SU-DHL-6 (cell line): ENCODE results near the gene IL3.

Experiments used
- H2AFZ ChIP-seq: fragments of 200-600 bp; sonication (generic); 2 replicates; pipeline ENCODE4 v1.6.1; 2014; ENCODE audit warnings: low read depth, mild to moderate bottlenecking, moderate library complexity, mixed read lengths, antibody characterized with exemption, low read length; ENCODE audit not compliant: severe bottlenecking
- H3F3A ChIP-seq: fragments of 200-600 bp; shearing (Covaris generic); 2 replicates; pipeline ENCODE4 v1.6.0; 2016; ENCODE audit warnings: antibody characterized with exemption, mild to moderate bottlenecking; ENCODE audit not compliant: insufficient read depth
- H3K27ac ChIP-seq: fragments of 200-600 bp; sonication (generic); 2 replicates; pipeline ENCODE4 v1.5.1; 2016; ENCODE audit warnings: low read depth, mild to moderate bottlenecking, low read length, moderate library complexity, mixed read lengths
- H3K27me3 ChIP-seq: fragments of 200-600 bp; sonication (generic), shearing (Covaris generic); 2 replicates; pipeline ENCODE4 v1.6.0; 2014; ENCODE audit warnings: mild to moderate bottlenecking, low read length
- H3K36me3 ChIP-seq: fragments of 200-600 bp; sonication (generic); 2 replicates; pipeline ENCODE4 v1.6.1; 2014; ENCODE audit warnings: mild to moderate bottlenecking, low read length, mixed read lengths
- H3K4me2 ChIP-seq: fragments of 300-600, 200-600 bp; shearing (Covaris generic), sonication (generic); 2 replicates; pipeline ENCODE4 v1.6.0; 2014; ENCODE audit warnings: low read length, low read depth, mild to moderate bottlenecking; ENCODE audit not compliant: poor library complexity, severe bottlenecking
- H3K4me3 ChIP-seq: fragments of 200-600 bp; sonication (generic); 2 replicates; pipeline ENCODE4 v1.5.1; 2014; ENCODE audit warnings: antibody characterized with exemption, low read length, mild to moderate bottlenecking, mixed read lengths; ENCODE audit not compliant: insufficient read depth, poor library complexity, severe bottlenecking
- H3K79me2 ChIP-seq: fragments of 200-600 bp; sonication (generic); 2 replicates; pipeline ENCODE4 v1.6.1; 2014; ENCODE audit warnings: mild to moderate bottlenecking, low read length, moderate library complexity; ENCODE audit not compliant: insufficient read depth
- H3K9ac ChIP-seq: fragments of 200-600 bp; sonication (generic); 2 replicates; pipeline ENCODE4 v1.7.0; 2014; ENCODE audit warnings: mild to moderate bottlenecking, low read length
- H3K9me2 ChIP-seq: fragments of 200-600 bp; sonication (generic); replicated peaks from 2 replicates; pipeline ENCODE4 v1.6.1; 2014; ENCODE audit warnings: low read length; ENCODE audit not compliant: insufficient read depth
- H3K9me3 ChIP-seq: fragments of 200-600 bp; sonication (generic); 2 replicates; pipeline ENCODE4 v1.6.1; 2014; ENCODE audit warnings: low read length, mixed read lengths; ENCODE audit not compliant: insufficient read depth
- H4K20me1 ChIP-seq: fragments of 200-600 bp; sonication (generic); 2 replicates; pipeline ENCODE4 v1.6.1; 2014; ENCODE audit warnings: low read depth, mild to moderate bottlenecking, antibody characterized with exemption, low read length, moderate library complexity, mixed read lengths
- EZH2phosphoT487 ChIP-seq: fragments of 200-600 bp; sonication (generic), shearing (Covaris generic); conservative IDR thresholded peaks from 2 replicates; pipeline ENCODE4 v1.6.1; 2018; ENCODE audit warnings: mild to moderate bottlenecking, antibody characterized with exemption, low read length, moderate library complexity, mixed read lengths
- TF ChIP-seq, protein P1 (sequence below): fragments of 200-600 bp; sonication (generic); IDR thresholded peaks from one replicate; pipeline ENCODE4 v1.5.1; 2017; ENCODE audit warnings: antibody characterized with exemption, mild to moderate bottlenecking, low read length, moderate library complexity; ENCODE audit not compliant: insufficient read depth, poor library complexity, severe bottlenecking

Gene IL3

DNA sequence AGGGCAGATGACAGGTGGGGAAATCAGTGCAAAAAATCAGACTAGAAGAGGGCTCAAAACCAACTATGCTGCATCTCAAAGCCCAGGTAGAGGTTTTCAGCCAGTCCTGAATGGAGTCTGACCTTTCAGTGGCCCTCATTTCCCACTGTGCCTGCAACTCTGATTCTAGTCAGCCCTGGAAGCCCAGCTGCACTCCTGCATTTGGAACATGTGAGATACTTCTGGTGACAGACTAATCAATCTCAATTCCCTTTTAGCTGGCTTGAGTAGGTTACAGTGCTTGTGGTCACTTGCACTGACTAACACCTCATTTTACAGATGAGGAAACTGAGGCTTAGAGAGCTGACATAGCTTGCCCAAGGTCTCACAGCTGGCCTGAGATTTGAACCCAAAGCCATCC, 41.1 kb upstream of the IL3 start:
- H3K4me2 ChIP-seq: no peak overlapping the region

GRCh38 chr5:132019857-132020555, 40.4 kb upstream of the IL3 start:
- Histone ChIP-seq H3K27ac (no peak overlapping the region), H3K4me2 (no peak overlapping the region), H3K36me3 (no peaks in the 10 kb centered on the region), H3K9ac (no peak overlapping the region), H3K9me2 (no peaks in the 10 kb centered on the region), H3K27me3 (no peaks in the 10 kb centered on the region), H2AFZ (no peak overlapping the region), H4K20me1 (no peaks in the 10 kb centered on the region), H3K9me3 (no peaks in the 10 kb centered on the region), H3K79me2 (no peaks in the 10 kb centered on the region), H3K4me3 (no peak overlapping the region), H3F3A (no peaks in the 10 kb centered on the region)
- TF ChIP-seq, protein P1, sequence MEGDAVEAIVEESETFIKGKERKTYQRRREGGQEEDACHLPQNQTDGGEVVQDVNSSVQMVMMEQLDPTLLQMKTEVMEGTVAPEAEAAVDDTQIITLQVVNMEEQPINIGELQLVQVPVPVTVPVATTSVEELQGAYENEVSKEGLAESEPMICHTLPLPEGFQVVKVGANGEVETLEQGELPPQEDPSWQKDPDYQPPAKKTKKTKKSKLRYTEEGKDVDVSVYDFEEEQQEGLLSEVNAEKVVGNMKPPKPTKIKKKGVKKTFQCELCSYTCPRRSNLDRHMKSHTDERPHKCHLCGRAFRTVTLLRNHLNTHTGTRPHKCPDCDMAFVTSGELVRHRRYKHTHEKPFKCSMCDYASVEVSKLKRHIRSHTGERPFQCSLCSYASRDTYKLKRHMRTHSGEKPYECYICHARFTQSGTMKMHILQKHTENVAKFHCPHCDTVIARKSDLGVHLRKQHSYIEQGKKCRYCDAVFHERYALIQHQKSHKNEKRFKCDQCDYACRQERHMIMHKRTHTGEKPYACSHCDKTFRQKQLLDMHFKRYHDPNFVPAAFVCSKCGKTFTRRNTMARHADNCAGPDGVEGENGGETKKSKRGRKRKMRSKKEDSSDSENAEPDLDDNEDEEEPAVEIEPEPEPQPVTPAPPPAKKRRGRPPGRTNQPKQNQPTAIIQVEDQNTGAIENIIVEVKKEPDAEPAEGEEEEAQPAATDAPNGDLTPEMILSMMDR: no peak
- no peak for TF ChIP-seq EZH2phosphoT487

More for the DNA sequence above, 41.1 kb upstream of the IL3 start:
- Histone ChIP-seq H4K20me1 (no peaks in the 10 kb centered on the region), H3K27me3 (no peaks in the 10 kb centered on the region), H3K9me2 (no peaks in the 10 kb centered on the region), H2AFZ (no peak overlapping the region), H3K4me3 (no peak overlapping the region), H3K9ac (no peak overlapping the region), H3K36me3 (no peaks in the 10 kb centered on the region), H3K79me2 (no peaks in the 10 kb centered on the region), H3F3A (no peaks in the 10 kb centered on the region), H3K27ac (no peak overlapping the region), H3K9me3 (no peaks in the 10 kb centered on the region)
- TF ChIP-seq EZH2phosphoT487: no peak
- TF ChIP-seq, protein P1: no peak

DNA sequence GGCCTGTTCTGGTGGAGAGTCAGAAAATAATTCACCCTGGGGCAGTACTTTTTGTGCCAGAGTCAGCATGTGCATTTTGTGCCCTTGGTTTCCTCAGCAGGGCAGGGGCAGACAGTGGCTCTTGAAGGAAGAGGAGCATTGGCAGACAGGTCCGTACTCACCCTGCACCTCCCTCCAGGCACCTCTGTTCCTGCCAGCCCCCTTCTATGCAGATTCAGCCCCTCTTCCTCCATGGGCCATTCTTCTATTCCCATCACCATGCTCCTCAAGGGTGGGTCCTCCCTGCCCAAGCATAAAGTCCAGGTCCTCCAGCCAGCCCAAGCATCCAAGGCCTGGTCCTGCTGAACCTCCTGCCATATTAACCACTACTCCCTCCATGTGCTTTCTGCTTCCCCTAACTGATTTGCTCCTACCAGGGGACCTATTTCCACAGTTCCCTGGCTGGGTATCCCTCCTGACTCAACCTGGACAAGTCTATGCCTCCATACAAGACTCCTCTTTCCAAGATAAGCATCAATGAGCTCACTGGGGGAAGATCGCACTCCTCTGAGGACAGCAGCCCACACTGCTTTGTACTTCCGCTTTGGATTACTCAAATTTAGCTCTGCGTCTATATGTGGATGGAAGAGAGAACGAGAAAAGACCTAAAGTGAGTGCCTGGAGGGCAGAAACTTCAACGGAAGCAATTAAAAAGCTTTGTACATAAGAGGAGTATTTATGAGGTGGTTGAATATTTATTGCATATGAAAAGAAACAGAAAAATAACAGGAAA, 39.7 kb upstream of the IL3 start:
- no peak overlapping the region for H3K27ac ChIP-seq
- H3K9me3 ChIP-seq: no peaks in the 10 kb centered on the region
- no peaks in the 10 kb centered on the region for H3K27me3 ChIP-seq
- no peak overlapping the region for H2AFZ ChIP-seq
- H3K36me3 ChIP-seq: no peaks in the 10 kb centered on the region
- no peaks in the 10 kb centered on the region for H3F3A ChIP-seq
- no peak overlapping the region for H3K4me2 ChIP-seq
- no peak for TF ChIP-seq EZH2phosphoT487
- TF ChIP-seq, protein P1: no peak
- no peaks in the 10 kb centered on the region for H3K9me2 ChIP-seq
- no peaks in the 10 kb centered on the region for H3K79me2 ChIP-seq
- no peak overlapping the region for H3K9ac ChIP-seq
- H3K4me3 ChIP-seq: no peak overlapping the region
- no peaks in the 10 kb centered on the region for H4K20me1 ChIP-seq
